Neural crest cell (in vitro differentiated cells): Measurements from ENCODE around the gene CAMP. TPM values are rescaled to one million over a fixed set of nuclear protein-coding genes. Genes with fewer than 3 reads are reported as not detected.
"Not testable (repeated sequence)": the region's sequence is repeated elsewhere in the genome, so short reads cannot be mapped to it uniquely, and the experiment has no call there.

Source experiments
- DNase-seq: peaks from one replicate; pipeline ENCODE4 v3.0.0; 2021; ENCODE audit warnings: low read depth, mixed read lengths, low spot score
- H3K27ac Mint-ChIP-seq: one replicate; pipeline ENCODE4 v1.8.0; 2021; ENCODE audit warnings: mild to moderate bottlenecking, mixed read lengths; ENCODE audit not compliant: unreplicated experiment
- H3K27me3 Mint-ChIP-seq: 2 replicates; pipeline ENCODE4 v1.8.0; 2021; ENCODE audit warnings: low read depth, mild to moderate bottlenecking, mixed read lengths
- H3K36me3 Mint-ChIP-seq: 2 replicates; pipeline ENCODE4 v1.8.0; 2021; ENCODE audit warnings: low read depth, mild to moderate bottlenecking, mixed read lengths
- H3K4me1 Mint-ChIP-seq: 2 replicates; pipeline ENCODE4 v1.8.0; 2021; ENCODE audit warnings: mixed read lengths
- H3K4me3 Mint-ChIP-seq: one replicate; pipeline ENCODE4 v1.8.0; 2021; ENCODE audit warnings: mild to moderate bottlenecking, mixed read lengths
- H3K9me3 Mint-ChIP-seq: 2 replicates; pipeline ENCODE4 v1.8.0; 2021; ENCODE audit warnings: mixed read lengths
- total RNA-seq: library from RNA; stranded (reverse); gene quantifications from 2 replicates; pipeline ENCODE4 v1.2.1, GENCODE V29; 2021
- TF ChIP-seq, protein P1 (sequence below): fragments of 200-600 bp; sonication (generic); conservative IDR thresholded peaks from 2 replicates; pipeline ENCODE4 v1.5.0; 2021; ENCODE audit warnings: antibody characterized with exemption, mild to moderate bottlenecking

CAMP gene
- total RNA-seq, 1 donor from 2014 or later, result not detected

DNA sequence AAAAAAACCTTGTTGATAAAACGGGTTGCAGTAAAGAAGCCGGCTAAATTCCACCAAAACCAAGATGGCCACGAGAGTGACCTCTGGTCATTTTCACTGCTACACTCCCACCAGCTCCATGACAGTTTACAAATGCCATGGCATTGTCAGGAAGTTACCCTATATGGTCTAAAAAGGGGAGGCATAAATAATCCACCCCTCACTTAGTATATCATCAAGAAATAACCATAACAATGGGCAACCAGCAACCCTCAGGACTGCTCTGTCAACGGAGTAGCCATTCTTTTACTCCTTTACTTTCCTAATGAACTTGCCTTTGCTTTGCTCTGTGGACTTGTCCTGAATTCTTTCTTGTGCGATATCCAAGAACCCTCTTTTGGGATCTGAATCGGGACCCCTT lies 20.7 kb upstream of the CAMP start:
- Mint-ChIP-seq H3K27me3 (no peaks in the 10 kb centered on the region), H3K4me3 (no peak overlapping the region), H3K9me3 (peaks cover 3% of the 10 kb centered on the region), H3K4me1 (no peaks in the 10 kb centered on the region), H3K27ac (peak overlapping the region; percentile 16), H3K36me3 (no peaks in the 10 kb centered on the region)
- TF ChIP-seq, protein P1, sequence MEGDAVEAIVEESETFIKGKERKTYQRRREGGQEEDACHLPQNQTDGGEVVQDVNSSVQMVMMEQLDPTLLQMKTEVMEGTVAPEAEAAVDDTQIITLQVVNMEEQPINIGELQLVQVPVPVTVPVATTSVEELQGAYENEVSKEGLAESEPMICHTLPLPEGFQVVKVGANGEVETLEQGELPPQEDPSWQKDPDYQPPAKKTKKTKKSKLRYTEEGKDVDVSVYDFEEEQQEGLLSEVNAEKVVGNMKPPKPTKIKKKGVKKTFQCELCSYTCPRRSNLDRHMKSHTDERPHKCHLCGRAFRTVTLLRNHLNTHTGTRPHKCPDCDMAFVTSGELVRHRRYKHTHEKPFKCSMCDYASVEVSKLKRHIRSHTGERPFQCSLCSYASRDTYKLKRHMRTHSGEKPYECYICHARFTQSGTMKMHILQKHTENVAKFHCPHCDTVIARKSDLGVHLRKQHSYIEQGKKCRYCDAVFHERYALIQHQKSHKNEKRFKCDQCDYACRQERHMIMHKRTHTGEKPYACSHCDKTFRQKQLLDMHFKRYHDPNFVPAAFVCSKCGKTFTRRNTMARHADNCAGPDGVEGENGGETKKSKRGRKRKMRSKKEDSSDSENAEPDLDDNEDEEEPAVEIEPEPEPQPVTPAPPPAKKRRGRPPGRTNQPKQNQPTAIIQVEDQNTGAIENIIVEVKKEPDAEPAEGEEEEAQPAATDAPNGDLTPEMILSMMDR, result no peak
- no peak for DNase-seq

DNA sequence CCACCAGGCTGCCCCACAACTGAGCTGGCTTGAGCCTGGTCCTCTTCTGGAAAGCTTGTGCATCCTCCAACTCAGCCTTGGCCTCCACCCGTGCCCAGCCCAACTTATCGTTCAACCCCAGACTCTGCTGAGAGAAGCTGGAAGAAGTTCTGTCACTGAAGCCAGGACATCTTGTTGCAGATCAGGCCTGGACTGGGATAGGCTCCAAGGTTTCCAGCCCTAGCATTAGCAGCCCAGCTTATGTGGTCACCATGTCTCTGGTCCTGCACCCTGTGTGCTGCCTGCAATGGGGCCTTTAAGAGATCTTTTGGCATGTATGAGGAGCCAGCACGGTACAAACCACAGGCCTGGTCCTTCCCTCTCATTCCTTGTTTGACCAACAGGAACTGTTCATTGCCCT lies 15.2 kb upstream of the CAMP start:
- Mint-ChIP-seq H3K36me3 (peaks cover 4% of the 10 kb centered on the region), H3K4me1 (no peaks in the 10 kb centered on the region), H3K4me3 (no peak overlapping the region), H3K9me3 (peaks cover 3% of the 10 kb centered on the region), H3K27me3 (no peaks in the 10 kb centered on the region), H3K27ac (peak overlapping the region; percentile 72)
- TF ChIP-seq, protein P1, result no peak
- DNase-seq, result no peak

DNA sequence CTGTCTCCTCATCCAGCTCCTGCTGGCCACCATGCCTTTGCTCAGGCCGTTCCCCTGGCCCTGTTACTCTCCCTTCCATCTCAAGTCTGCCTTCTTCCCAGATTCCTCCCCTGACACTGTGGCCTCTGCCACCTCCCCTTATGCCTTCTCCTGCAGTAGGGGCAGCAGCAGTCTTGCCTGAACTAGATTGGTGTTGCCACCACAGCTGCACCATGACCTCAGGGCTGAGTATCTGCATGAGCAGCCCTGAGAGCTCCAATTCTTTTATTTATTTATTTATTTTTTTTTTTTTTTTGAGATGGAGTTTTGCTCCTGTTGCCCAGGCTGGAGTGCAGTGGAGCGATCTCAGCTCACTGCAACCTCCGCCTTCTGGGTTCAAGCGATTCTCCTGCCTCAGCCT lies 13.8 kb upstream of the CAMP start:
- no peak for DNase-seq
- no peak overlapping the region for H3K27ac Mint-ChIP-seq
- TF ChIP-seq, protein P1, result no peak
- no peak overlapping the region for H3K4me3 Mint-ChIP-seq
- no peaks in the 10 kb centered on the region for H3K27me3 Mint-ChIP-seq
- H3K36me3 Mint-ChIP-seq, result peaks cover 4% of the 10 kb centered on the region
- H3K4me1 Mint-ChIP-seq, result no peaks in the 10 kb centered on the region
- H3K9me3 Mint-ChIP-seq, result peaks cover 3% of the 10 kb centered on the region

DNA sequence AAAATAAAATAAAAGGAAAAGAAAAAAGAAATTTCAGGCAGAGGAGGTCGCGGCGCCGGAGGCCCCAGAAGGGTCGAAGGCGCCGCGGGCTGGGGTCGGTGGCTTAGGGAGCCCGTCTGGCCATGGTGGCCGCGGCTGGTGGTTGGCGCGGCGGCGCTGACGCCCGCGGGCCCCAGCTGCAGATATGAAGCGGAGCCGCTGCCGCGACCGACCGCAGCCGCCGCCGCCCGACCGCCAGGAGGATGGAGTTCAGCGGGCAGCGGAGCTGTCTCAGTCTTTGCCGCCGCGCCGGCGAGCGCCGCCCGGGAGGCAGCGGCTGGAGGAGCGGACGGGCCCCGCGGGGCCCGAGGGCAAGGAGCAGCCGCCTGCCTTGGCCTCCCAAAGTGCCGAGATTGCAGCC lies 12.8 kb upstream of the CAMP start:
- H3K4me3 Mint-ChIP-seq, H3K9me3 Mint-ChIP-seq, H3K27me3 Mint-ChIP-seq, H3K4me1 Mint-ChIP-seq, H3K36me3 Mint-ChIP-seq, DNase-seq, H3K27ac Mint-ChIP-seq: not testable (repeated sequence)

DNA sequence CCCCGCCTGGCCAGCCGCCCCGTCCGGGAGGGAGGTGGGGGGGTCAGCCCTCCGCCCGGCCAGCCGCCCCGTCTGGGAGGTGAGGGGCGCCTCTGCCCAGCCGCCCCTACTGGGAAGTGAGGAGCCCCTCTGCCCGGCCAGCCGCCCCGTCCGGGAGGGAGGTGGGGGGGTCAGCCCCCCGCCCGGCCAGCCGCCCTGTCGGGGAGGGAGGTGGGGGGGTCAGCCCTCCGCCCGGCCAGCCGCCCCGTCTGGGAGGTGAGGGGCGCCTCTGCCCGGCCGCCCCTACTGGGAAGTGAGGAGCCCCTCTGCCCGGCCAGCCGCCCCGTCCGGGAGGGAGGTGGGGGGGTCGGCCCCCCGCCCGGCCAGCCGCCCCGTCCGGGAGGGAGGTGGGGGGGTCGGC lies 11.5 kb upstream of the CAMP start:
- not testable (repeated sequence) for DNase-seq, H3K9me3 Mint-ChIP-seq, H3K36me3 Mint-ChIP-seq, H3K4me3 Mint-ChIP-seq, H3K27ac Mint-ChIP-seq, H3K27me3 Mint-ChIP-seq, H3K4me1 Mint-ChIP-seq

DNA sequence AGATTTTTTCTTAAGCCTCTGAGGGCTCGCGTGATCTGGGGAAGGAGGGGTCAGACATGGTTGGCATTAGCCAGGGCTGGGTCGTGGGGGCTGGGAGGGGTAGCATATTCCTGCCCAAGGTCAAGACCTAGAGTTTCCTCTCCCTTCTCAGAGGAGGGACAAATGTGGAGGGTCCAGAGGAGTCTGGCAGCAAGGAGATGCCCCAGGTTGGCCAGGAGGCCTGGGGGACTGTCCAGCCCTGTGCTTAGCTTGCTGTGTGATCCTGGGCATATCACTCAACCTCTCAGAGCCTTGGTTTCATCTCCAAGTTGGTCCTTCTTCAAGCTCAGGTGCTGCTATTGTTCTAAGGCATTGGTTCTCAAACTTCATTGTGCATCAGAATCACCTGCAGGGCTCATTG lies 9.1 kb upstream of the CAMP start:
- Mint-ChIP-seq H3K9me3 (peaks cover 3% of the 10 kb centered on the region), H3K27ac (no peak overlapping the region), H3K36me3 (peaks cover 4% of the 10 kb centered on the region), H3K27me3 (no peaks in the 10 kb centered on the region), H3K4me1 (no peaks in the 10 kb centered on the region), H3K4me3 (no peak overlapping the region)
- TF ChIP-seq, protein P1, result no peak
- no peak for DNase-seq

DNA sequence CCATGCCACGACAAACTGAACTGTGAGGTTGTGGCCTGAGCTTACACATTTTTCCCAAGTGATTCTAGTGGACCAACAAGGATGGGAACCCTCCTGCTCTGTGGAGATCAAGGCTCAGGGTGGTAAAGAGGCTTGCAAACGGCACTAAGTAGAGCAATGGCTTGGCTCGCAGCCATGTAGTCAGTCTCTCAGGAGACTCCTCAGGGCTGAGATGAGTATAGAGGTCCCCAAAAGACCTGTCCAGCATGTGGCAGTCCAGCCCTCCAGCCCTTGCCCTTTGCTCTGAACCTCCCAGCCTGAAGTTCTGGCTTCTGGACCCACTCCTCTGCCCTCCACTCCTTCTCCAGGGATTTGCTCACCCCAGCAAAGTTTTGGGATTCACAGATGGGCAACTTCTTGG lies 8.3 kb upstream of the CAMP start:
- Mint-ChIP-seq H3K4me3 (no peak overlapping the region), H3K36me3 (peaks cover 2% of the 10 kb centered on the region), H3K9me3 (peaks cover 1% of the 10 kb centered on the region), H3K27ac (no peak overlapping the region), H3K27me3 (no peaks in the 10 kb centered on the region), H3K4me1 (no peaks in the 10 kb centered on the region)
- no peak for DNase-seq
- TF ChIP-seq, protein P1, result no peak
